Panc1 (cell line): ENCODE results near the gene ALDOA. TPM values are rescaled to one million over a fixed set of nuclear protein-coding genes. Genes with fewer than 3 reads are reported as not detected.

Experiments used
- ATAC-seq: fragments of 200-7000 bp; cut with Tn5 transposase; 2 replicates; pipeline ENCODE4 v1.9.1; 2020; ENCODE audit warnings: mild to moderate bottlenecking, moderate library complexity
- BruUV-seq: library from RNA; stranded (reverse); fragments of 400-500 nt; replicated peaks from 2 replicates; lab custom pipeline; 2021; lab: Mats Ljungman, UMichigan
- CTCF ChIA-PET: fragments of 300-600 bp; sonication (Branson Sonifier 250); formaldehyde crosslinking; loops from one replicate; lab custom pipeline; 2022; ENCODE audit warnings: antibody characterized with exemption; lab: Charles Lee
- POLR2A ChIA-PET: fragments of 300-600 bp; sonication (Branson Sonifier 250); formaldehyde crosslinking; loops from one replicate; lab custom pipeline; 2022; ENCODE audit warnings: antibody characterized with exemption; lab: Charles Lee
- DNase-seq: peaks from one replicate; pipeline ENCODE4 v3.0.0-alpha.2; 2010; ENCODE audit warnings: low read depth, low spot score
- H3K27ac ChIP-seq: 2 replicates; pipeline ENCODE4 v1.5.1; 2011; ENCODE audit warnings: mild to moderate bottlenecking, low read length, inconsistent platforms
- H3K27me3 ChIP-seq: fragments of 200-500 bp; sonication (Bioruptor generic); 2 replicates; pipeline ENCODE4 v1.6.0; 2014; ENCODE audit warnings: low read length, inconsistent platforms; ENCODE audit not compliant: control insufficient read depth, insufficient read depth
- H3K36me3 ChIP-seq: fragments of 200-500 bp; sonication (Bioruptor generic); 2 replicates; pipeline ENCODE4 v1.5.1; 2014; ENCODE audit warnings: inconsistent platforms, mild to moderate bottlenecking, low read length, moderate library complexity; ENCODE audit not compliant: control insufficient read depth, insufficient read depth
- H3K4me1 ChIP-seq: 2 replicates; pipeline ENCODE4 v1.5.1; 2011; ENCODE audit warnings: inconsistent platforms, mild to moderate bottlenecking, low read length, moderate library complexity; ENCODE audit not compliant: control insufficient read depth, insufficient read depth
- H3K4me3 ChIP-seq, 2 experiments: 2 replicates each; pipeline ENCODE4 v1.5.1; 2011 to 2012; ENCODE audit warnings: low read depth in 2 of 2, low read length in 2 of 2, mild to moderate bottlenecking in 2 of 2, inconsistent platforms in 1 of 2, moderate library complexity in 1 of 2
- H3K9me3 ChIP-seq: fragments of 200-500 bp; sonication (Bioruptor generic); 2 replicates; pipeline ENCODE4 v1.5.1; 2014; ENCODE audit warnings: low read depth, mild to moderate bottlenecking, inconsistent platforms, low read length, moderate library complexity; ENCODE audit not compliant: control insufficient read depth, insufficient read depth
- CTCF ChIP-seq: fragments of 450-650 bp; IDR thresholded peaks from 2 replicates; pipeline ENCODE4 v1.5.1; 2017; ENCODE audit warnings: mild to moderate bottlenecking
- POLR2AphosphoS5 ChIP-seq: IDR thresholded peaks from 2 replicates; pipeline ENCODE4 v1.6.1; 2012; ENCODE audit warnings: mild to moderate bottlenecking, low read depth, low read length, moderate library complexity
- REST ChIP-seq, 2 experiments: IDR thresholded peaks; 2 replicates each; pipeline ENCODE4 v1.6.1; 2011 to 2012; ENCODE audit warnings: low read depth in 2 of 2, control low read depth in 1 of 2, low read length in 1 of 2, mild to moderate bottlenecking in 1 of 2, moderate library complexity in 1 of 2; ENCODE audit not compliant: insufficient read depth in 1 of 2
- SIN3A ChIP-seq: IDR thresholded peaks from 2 replicates; pipeline ENCODE4 v1.6.1; 2012; ENCODE audit warnings: low read depth, mild to moderate bottlenecking, low read length, moderate library complexity, borderline replicate concordance; ENCODE audit not compliant: insufficient read depth
- TCF7L2 ChIP-seq: IDR thresholded peaks from 2 replicates; pipeline ENCODE4 v1.6.1; 2011; ENCODE audit warnings: mild to moderate bottlenecking, low read depth, low read length, inconsistent platforms
- in situ Hi-C: cut with HindIII; loops from 2 replicates; pipeline ENCODE4 v1.10.0; 2016; ENCODE audit warnings: low sequenced_read_pairs, low pct_unique_long_range_greater_than_20kb
- intact Hi-C: fragments of 100-400 bp; cut with micrococcal nuclease; formaldehyde crosslinking; loops from one replicate; pipeline ENCODE4 v1.10.0; 2022; ENCODE audit not compliant: unreplicated experiment
- total RNA-seq: library from RNA; stranded (reverse); gene quantifications from one replicate; pipeline ENCODE4 v1.2.1, GENCODE V29; 2021; ENCODE audit not compliant: unreplicated experiment

ALDOA gene
- total RNA-seq, 1 experiment from 2014 or later: 2,516 TPM

- Histone ChIP-seq H3K27me3 (no peaks in the 10 kb centered on the region), H3K4me3 (no peak overlapping the region), H3K27ac (no peak overlapping the region), H3K9me3 (no peaks in the 10 kb centered on the region), H3K4me1 (no peaks in the 10 kb centered on the region), H3K36me3 (no peaks in the 10 kb centered on the region)
- no peak for DNase-seq
- no TSS peak for BruUV-seq
- in situ Hi-C loops (no loop called here), intact Hi-C loops (no loop called here)
- TF ChIP-seq CTCF (no peak), TCF7L2 (no peak), POLR2AphosphoS5 (no peak), REST (IDR thresholded peaks at IDR 0.05; ENCODE audit: insufficient read depth in 1 of 2, low read depth in 2 of 2, low read length in 1 of 2) (no peak), SIN3A (no peak)
- ATAC-seq: no peak
- ChIA-PET CTCF (no interaction called here), POLR2A (no interaction called here)
Observed at GRCh38 chr16:30108059-30108850, 42.7 kb downstream of the ALDOA start.

- Histone ChIP-seq H3K27me3 (no peaks in the 10 kb centered on the region), H3K4me1 (no peaks in the 10 kb centered on the region), H3K9me3 (no peaks in the 10 kb centered on the region), H3K36me3 (no peaks in the 10 kb centered on the region), H3K27ac (no peak overlapping the region), H3K4me3 (no peak overlapping the region)
- ChIA-PET CTCF (interaction anchor here (1.1 kb wide), 1 partner anchor 19 kb away, joined by 3 read pairs; the partner anchor contains the start of gene TBX6), POLR2A (no interaction called here)
- ATAC-seq: no peak
- intact Hi-C loops: no loop called here
- TF ChIP-seq POLR2AphosphoS5 (no peak), REST (IDR thresholded peaks at IDR 0.05; ENCODE audit: insufficient read depth in 1 of 2, low read depth in 2 of 2, low read length in 1 of 2) (no peak), CTCF (no peak), TCF7L2 (no peak), SIN3A (no peak)
- BruUV-seq: no TSS peak
- in situ Hi-C loops: no loop called here
- DNase-seq: no peak
Observed at GRCh38 chr16:30110661-30111060, 45.1 kb downstream of the ALDOA start.
